ENCODE results near the gene SYTL1. TPM values are rescaled to one million over a fixed set of nuclear protein-coding genes. Genes with fewer than 3 reads are reported as not detected.
A peak's percentile ranks its signal among the peaks of the same experiment; 100 is the strongest.

Gene SYTL1
- total and polyA plus RNA-seq, 7 donors, result 0.13 to 1.3 (median 0.41) TPM

DNA sequence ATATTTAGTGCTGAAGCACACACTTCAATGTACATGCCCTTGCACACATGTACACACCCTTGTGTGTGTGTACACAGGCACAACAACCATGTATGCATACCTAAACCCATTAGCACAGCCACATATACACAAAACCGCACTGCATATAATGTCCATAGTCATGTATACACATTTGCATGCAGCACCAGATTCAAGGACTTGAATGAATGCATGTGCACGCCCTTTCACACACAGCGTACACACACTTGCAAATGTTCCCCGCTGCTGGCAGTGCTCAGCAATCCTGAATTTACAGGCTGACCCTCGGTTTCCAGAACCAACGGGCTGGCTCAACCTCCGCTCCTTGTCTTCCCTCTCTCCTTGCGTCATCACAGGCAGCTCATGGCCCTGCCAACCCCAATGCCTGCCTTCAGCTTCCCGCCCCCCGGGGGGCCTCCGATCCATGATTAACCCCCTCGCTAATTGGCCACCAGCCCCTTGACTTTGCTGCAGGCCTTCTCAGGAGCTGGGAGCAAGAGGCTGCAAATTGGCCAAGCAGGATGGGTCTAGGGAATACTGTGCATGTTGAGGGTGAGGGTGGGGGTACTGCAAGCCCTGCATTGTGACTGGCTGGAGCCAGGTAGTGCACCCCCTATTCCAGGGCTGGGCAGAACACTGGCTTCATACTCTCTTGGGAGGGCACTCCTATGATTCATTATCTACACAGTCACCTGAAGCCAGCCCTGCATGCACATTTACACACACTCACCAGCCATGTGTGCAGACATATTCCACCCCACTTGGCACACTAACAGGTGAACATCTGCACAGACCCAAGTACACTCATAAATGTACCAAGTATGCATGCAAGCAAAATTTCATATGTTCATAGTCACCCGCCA, 58.5 kb downstream of the SYTL1 start:
- Histone ChIP-seq H3K27me3 (ENCODE audit: insufficient read depth in 3 of 3, low read length in 2 of 3) (peaks cover 0 to 3% (median 0%) of the 10 kb centered on the region in 3 donors), H3K27ac (no peak overlapping the region), H3K4me3 (no peak overlapping the region), H3K36me3 (ENCODE audit: insufficient read depth in 1 of 2, low read depth in 1 of 2) (no peaks in the 10 kb centered on the region), H3K9me3 (no peaks in the 10 kb centered on the region), H3K4me1 (peaks cover 34% of the 10 kb centered on the region)
- 38 to 49% (median 41%) methylated on average over 13 of the region's 13 CpGs for WGBS, 3 donors
- TF ChIP-seq, protein P1, sequence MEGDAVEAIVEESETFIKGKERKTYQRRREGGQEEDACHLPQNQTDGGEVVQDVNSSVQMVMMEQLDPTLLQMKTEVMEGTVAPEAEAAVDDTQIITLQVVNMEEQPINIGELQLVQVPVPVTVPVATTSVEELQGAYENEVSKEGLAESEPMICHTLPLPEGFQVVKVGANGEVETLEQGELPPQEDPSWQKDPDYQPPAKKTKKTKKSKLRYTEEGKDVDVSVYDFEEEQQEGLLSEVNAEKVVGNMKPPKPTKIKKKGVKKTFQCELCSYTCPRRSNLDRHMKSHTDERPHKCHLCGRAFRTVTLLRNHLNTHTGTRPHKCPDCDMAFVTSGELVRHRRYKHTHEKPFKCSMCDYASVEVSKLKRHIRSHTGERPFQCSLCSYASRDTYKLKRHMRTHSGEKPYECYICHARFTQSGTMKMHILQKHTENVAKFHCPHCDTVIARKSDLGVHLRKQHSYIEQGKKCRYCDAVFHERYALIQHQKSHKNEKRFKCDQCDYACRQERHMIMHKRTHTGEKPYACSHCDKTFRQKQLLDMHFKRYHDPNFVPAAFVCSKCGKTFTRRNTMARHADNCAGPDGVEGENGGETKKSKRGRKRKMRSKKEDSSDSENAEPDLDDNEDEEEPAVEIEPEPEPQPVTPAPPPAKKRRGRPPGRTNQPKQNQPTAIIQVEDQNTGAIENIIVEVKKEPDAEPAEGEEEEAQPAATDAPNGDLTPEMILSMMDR (IDR thresholded peaks at IDR 0.05), result no peak
- no peak for DNase-seq
- intact Hi-C loops (cut with DNase I), result loop anchor here (2.0 to 5.0 kb wide), 2 partner anchors 202 to 262 kb away; no protein-coding TSS in a partner anchor
- no peak for ATAC-seq

DNA sequence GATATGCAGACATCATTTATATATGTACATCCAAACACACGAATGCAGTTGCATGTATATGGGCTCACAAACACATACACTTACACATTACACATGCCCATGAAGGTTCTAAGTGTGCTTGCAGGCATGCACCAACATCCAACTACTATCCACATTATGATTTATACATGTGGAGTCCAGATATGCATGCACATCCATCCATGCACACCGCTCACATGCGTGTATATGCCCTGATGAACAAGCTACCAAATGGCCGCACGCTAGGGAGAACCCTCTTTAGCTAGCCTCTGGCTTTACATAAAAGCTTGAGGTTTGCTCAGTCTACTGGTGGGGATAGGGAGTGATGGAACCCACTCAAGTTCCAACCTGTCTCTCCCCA, 59.1 kb downstream of the SYTL1 start:
- no peak overlapping the region for H3K4me3 ChIP-seq
- peaks cover 0 to 3% (median 0%) of the 10 kb centered on the region in 3 donors for H3K27me3 ChIP-seq (ENCODE audit: insufficient read depth in 3 of 3, low read length in 2 of 3)
- intact Hi-C loops (cut with DNase I), result loop anchor here (2.0 to 5.0 kb wide), 2 partner anchors 202 to 261 kb away; no protein-coding TSS in a partner anchor
- DNase-seq (no peak), ATAC-seq (no peak)
- no peaks in the 10 kb centered on the region for H3K9me3 ChIP-seq
- TF ChIP-seq, protein P1 (IDR thresholded peaks at IDR 0.05), result no peak
- H3K27ac ChIP-seq, result no peak overlapping the region
- no peaks in the 10 kb centered on the region for H3K36me3 ChIP-seq (ENCODE audit: insufficient read depth in 1 of 2, low read depth in 1 of 2)
- H3K4me1 ChIP-seq, result peaks cover 39% of the 10 kb centered on the region
- WGBS, 3 donors, result 84% methylated on average over 5 of the region's 5 CpGs

GRCh38 chr1:27402349-27402754, 60.5 kb downstream of the SYTL1 start:
- H3K9me3 ChIP-seq, result no peaks in the 10 kb centered on the region
- peak; percentile 75 to 89 for DNase-seq
- peak overlapping the region; percentile 85 for H3K27ac ChIP-seq
- peaks cover 50% of the 10 kb centered on the region for H3K4me1 ChIP-seq
- ATAC-seq, result peak; percentile 52 to 71 (median 59)
- TF ChIP-seq, protein P1 (IDR thresholded peaks at IDR 0.05), result peak; percentile 56
- H3K36me3 ChIP-seq (ENCODE audit: insufficient read depth in 1 of 2, low read depth in 1 of 2), result peaks cover 0 to 9% of the 10 kb centered on the region in 2 donors
- peak overlapping the region; percentile 45 for H3K4me3 ChIP-seq
- peaks cover 0 to 3% (median 0%) of the 10 kb centered on the region in 3 donors for H3K27me3 ChIP-seq (ENCODE audit: insufficient read depth in 3 of 3, low read length in 2 of 3)
- WGBS, 3 donors, result 21 to 22% (median 22%) methylated on average over 8 of the region's 8 CpGs
- intact Hi-C loops (cut with DNase I), result loop anchor here in 1 of 2 donors (5.0 kb wide), 1 partner anchor 260 kb away; no protein-coding TSS in a partner anchor

GRCh38 chr1:27403065-27403726, 61.4 kb downstream of the SYTL1 start:
- H3K27me3 ChIP-seq (ENCODE audit: insufficient read depth in 3 of 3, low read length in 2 of 3), result peaks cover 0 to 3% (median 0%) of the 10 kb centered on the region in 3 donors
- DNase-seq (peak; percentile 81 to 91), ATAC-seq (peak; percentile 61 to 77 (median 72))
- H3K36me3 ChIP-seq (ENCODE audit: insufficient read depth in 1 of 2, low read depth in 1 of 2), result peaks cover 0 to 18% of the 10 kb centered on the region in 2 donors
- TF ChIP-seq, protein P1 (IDR thresholded peaks at IDR 0.05), result peak; percentile 19
- WGBS, 3 donors, result 10 to 13% (median 12%) methylated on average over 22 to 24 of the region's 24 CpGs
- intact Hi-C loops (cut with DNase I), result loop anchor here in 1 of 2 donors (5.0 kb wide), 1 partner anchor 259 kb away; no protein-coding TSS in a partner anchor
- no peaks in the 10 kb centered on the region for H3K9me3 ChIP-seq
- peak overlapping the region; percentile 45 for H3K4me3 ChIP-seq
- peak overlapping the region; percentile 85 for H3K27ac ChIP-seq
- H3K4me1 ChIP-seq, result peaks cover 50% of the 10 kb centered on the region

Other genes starting within 250 kb of the SYTL1 start
- 10 to 100 TPM in 1 of 4 donors, 1 to 10 TPM in 3; 5.2 to 14.3 (median 7.7) TPM for gene SLC9A1, start 186.9 kb upstream of the SYTL1 start, total RNA-seq
- gene SLC9A1, start 186.9 kb upstream of the SYTL1 start, polyA plus RNA-seq, result 10 to 100 TPM in 1 of 3 donors, 1 to 10 TPM in 2; 2.3 to 17.0 (median 3.8) TPM
- gene WDTC1, start 107.4 kb upstream of the SYTL1 start, total RNA-seq, result 10 to 100 TPM; 55.6 to 66.1 (median 61.2) TPM
- 10 to 100 TPM; 10.8 to 55.4 (median 28.1) TPM for gene WDTC1, start 107.4 kb upstream of the SYTL1 start, polyA plus RNA-seq
- 10 to 100 TPM; 20.7 to 35.0 (median 23.8) TPM for gene TMEM222, start 19.9 kb upstream of the SYTL1 start, total RNA-seq
- gene TMEM222, start 19.9 kb upstream of the SYTL1 start, polyA plus RNA-seq, result 10 to 100 TPM; 30.8 to 50.2 (median 40.6) TPM
- 10 to 100 TPM; 16.1 to 29.8 (median 22.8) TPM for gene MAP3K6, start 24.9 kb downstream of the SYTL1 start, total RNA-seq
- 10 to 100 TPM; 11.1 to 17.6 (median 12.9) TPM for gene MAP3K6, start 24.9 kb downstream of the SYTL1 start, polyA plus RNA-seq
- 10 to 100 TPM in 1 of 4 donors, 1 to 10 TPM in 3; 3.4 to 12.9 (median 5.8) TPM for gene FCN3, start 32.8 kb downstream of the SYTL1 start, total RNA-seq
- gene FCN3, start 32.8 kb downstream of the SYTL1 start, polyA plus RNA-seq, result 10 to 100 TPM; 18.6 to 34.6 (median 21.9) TPM
- not detected for gene CD164L2, start 41.3 kb downstream of the SYTL1 start, total RNA-seq
- not detected for gene CD164L2, start 41.3 kb downstream of the SYTL1 start, polyA plus RNA-seq
- 1 to 10 TPM in 1 of 4 donors, under 1 TPM in 1, not detected in 2; 0.42 to 1.3 TPM for gene GPR3, start 50.6 kb downstream of the SYTL1 start, total RNA-seq
- gene GPR3, start 50.6 kb downstream of the SYTL1 start, polyA plus RNA-seq, result under 1 TPM; 0.12 to 0.98 (median 0.31) TPM
- gene WASF2, start 148.1 kb downstream of the SYTL1 start, total RNA-seq, result 10 to 100 TPM; 29.4 to 40.6 (median 35.9) TPM
- 10 to 100 TPM in 2 of 3 donors, 1 to 10 TPM in 1; 7.9 to 14.2 (median 11.3) TPM for gene WASF2, start 148.1 kb downstream of the SYTL1 start, polyA plus RNA-seq

Data from psoas muscle (tissue), 8 donors.